Osteoblast (primary cell): ENCODE results near the gene PROP1. TPM values are rescaled to one million over a fixed set of nuclear protein-coding genes. Genes with fewer than 3 reads are reported as not detected.
A peak's percentile ranks its signal among the peaks of the same experiment; 100 is the strongest.

Experiments used
- DNase-seq: peaks from one replicate; pipeline ENCODE4 v3.0.0; 2011; ENCODE audit warnings: low spot score, mixed read lengths; ENCODE audit not compliant: insufficient read length; ENCODE audit errors: missing footprints
- H2AFZ ChIP-seq: 2 replicates; pipeline ENCODE4 v1.6.0; 2011; ENCODE audit warnings: mild to moderate bottlenecking, low read length
- H3K27ac ChIP-seq: 2 replicates; pipeline ENCODE4 v1.5.1; 2011; ENCODE audit warnings: mild to moderate bottlenecking, low read depth, low read length, moderate library complexity
- H3K27me3 ChIP-seq: 2 replicates; pipeline ENCODE4 v1.6.0; 2012; ENCODE audit warnings: mild to moderate bottlenecking, control low read depth, inconsistent platforms, low read length, moderate library complexity; ENCODE audit not compliant: insufficient read depth
- H3K36me3 ChIP-seq: 2 replicates; pipeline ENCODE4 v1.5.1; 2011; ENCODE audit warnings: mild to moderate bottlenecking, low read length, control low read depth, moderate library complexity; ENCODE audit not compliant: insufficient read depth
- H3K4me1 ChIP-seq: 2 replicates; pipeline ENCODE4 v1.5.1; 2011; ENCODE audit warnings: mild to moderate bottlenecking, low read length, control low read depth, moderate library complexity; ENCODE audit not compliant: insufficient read depth
- H3K4me2 ChIP-seq: 2 replicates; pipeline ENCODE4 v1.6.0; 2011; ENCODE audit warnings: mild to moderate bottlenecking, low read length; ENCODE audit not compliant: insufficient read depth
- H3K4me3 ChIP-seq: fragments of 200-600 bp; sonication (generic); 3 replicates; pipeline ENCODE4 v1.5.1; 2012; ENCODE audit warnings: mild to moderate bottlenecking, low read length, inconsistent platforms; ENCODE audit not compliant: insufficient read depth
- H3K79me2 ChIP-seq: 2 replicates; pipeline ENCODE4 v1.6.0; 2012; ENCODE audit warnings: mild to moderate bottlenecking, low read length, control low read depth, inconsistent platforms; ENCODE audit not compliant: insufficient read depth
- H3K9me3 ChIP-seq: 2 replicates; pipeline ENCODE4 v1.5.1; 2011; ENCODE audit warnings: low read depth, low read length, control low read depth
- H4K20me1 ChIP-seq: 2 replicates; pipeline ENCODE4 v1.6.0; 2012; ENCODE audit warnings: mild to moderate bottlenecking, low read length, control low read depth; ENCODE audit not compliant: insufficient read depth
- CTCF ChIP-seq: IDR thresholded peaks from 2 replicates; pipeline ENCODE4 v1.5.1; 2011; ENCODE audit warnings: mild to moderate bottlenecking, low read depth, low read length, moderate library complexity; ENCODE audit errors: extremely low read depth
- total RNA-seq: library from RNA; depleted of rRNA; stranded (reverse); fragments of >200 nt; gene quantifications from 2 replicates; pipeline ENCODE4 v1.2.3, GENCODE V29; 2012

The PROP1 gene
- total RNA-seq, 1 donor: not detected

- H3K4me2 ChIP-seq: no peak overlapping the region
Observed at GRCh38 chr5:177967221-177967887, 28.7 kb downstream of the PROP1 start.

GRCh38 chr5:177966839-177967166, 29.2 kb downstream of the PROP1 start:
- Histone ChIP-seq H3K36me3 (no peaks in the 10 kb centered on the region), H3K4me3 (no peak overlapping the region), H3K27me3 (no peaks in the 10 kb centered on the region), H3K27ac (no peak overlapping the region), H2AFZ (no peak overlapping the region), H3K4me2 (no peak overlapping the region), H3K79me2 (no peaks in the 10 kb centered on the region), H3K9me3 (no peaks in the 10 kb centered on the region), H4K20me1 (no peaks in the 10 kb centered on the region), H3K4me1 (no peaks in the 10 kb centered on the region)
- DNase-seq: no peak
- no peak for TF ChIP-seq CTCF

More at GRCh38 chr5:177967221-177967887, 28.7 kb downstream of the PROP1 start:
- Histone ChIP-seq H4K20me1 (no peaks in the 10 kb centered on the region), H3K27ac (no peak overlapping the region), H3K4me1 (no peaks in the 10 kb centered on the region), H3K36me3 (no peaks in the 10 kb centered on the region), H3K4me3 (no peak overlapping the region), H3K27me3 (no peaks in the 10 kb centered on the region), H2AFZ (no peak overlapping the region), H3K9me3 (no peaks in the 10 kb centered on the region), H3K79me2 (no peaks in the 10 kb centered on the region)
- peak; percentile 90 for DNase-seq
- TF ChIP-seq CTCF: no peak

- no peak overlapping the region for H3K4me3 ChIP-seq
- no peak for DNase-seq
- H3K27me3 ChIP-seq: no peaks in the 10 kb centered on the region
- no peak for TF ChIP-seq CTCF
- H3K4me2 ChIP-seq: no peak overlapping the region
- no peaks in the 10 kb centered on the region for H3K36me3 ChIP-seq
- no peak overlapping the region for H3K27ac ChIP-seq
- no peaks in the 10 kb centered on the region for H4K20me1 ChIP-seq
- no peaks in the 10 kb centered on the region for H3K9me3 ChIP-seq
- H3K79me2 ChIP-seq: no peaks in the 10 kb centered on the region
- no peaks in the 10 kb centered on the region for H3K4me1 ChIP-seq
- H2AFZ ChIP-seq: no peak overlapping the region
Observed at GRCh38 chr5:177966009-177966838, 29.8 kb downstream of the PROP1 start.

- TF ChIP-seq CTCF: no peak
- Histone ChIP-seq H3K27me3 (no peaks in the 10 kb centered on the region), H3K36me3 (no peaks in the 10 kb centered on the region), H3K4me1 (no peaks in the 10 kb centered on the region), H3K4me2 (no peak overlapping the region), H3K79me2 (no peaks in the 10 kb centered on the region), H4K20me1 (no peaks in the 10 kb centered on the region), H2AFZ (no peak overlapping the region), H3K27ac (no peak overlapping the region), H3K9me3 (no peaks in the 10 kb centered on the region), H3K4me3 (no peak overlapping the region)
- DNase-seq: no peak
Observed at GRCh38 chr5:177964471-177964870, 31.6 kb downstream of the PROP1 start.
